Stimulated activated CD8-positive, alpha-beta memory T cell treated with anti-CD3 and anti-CD28 coated beads, Interleukin-2, amount 100 ng/mL, for 1 hour (primary cell): ENCODE results near the gene KIAA0930.
"Not testable (repeated sequence)": the region's sequence is repeated elsewhere in the genome, so short reads cannot be mapped to it uniquely, and the experiment has no call there.

Experiments
- DNase-seq, 2 donors: peaks; one replicate each; pipeline ENCODE4 v3.0.0-alpha.2; 2020; ENCODE audit warnings: low read depth in 2 of 2

The KIAA0930 gene

DNA sequence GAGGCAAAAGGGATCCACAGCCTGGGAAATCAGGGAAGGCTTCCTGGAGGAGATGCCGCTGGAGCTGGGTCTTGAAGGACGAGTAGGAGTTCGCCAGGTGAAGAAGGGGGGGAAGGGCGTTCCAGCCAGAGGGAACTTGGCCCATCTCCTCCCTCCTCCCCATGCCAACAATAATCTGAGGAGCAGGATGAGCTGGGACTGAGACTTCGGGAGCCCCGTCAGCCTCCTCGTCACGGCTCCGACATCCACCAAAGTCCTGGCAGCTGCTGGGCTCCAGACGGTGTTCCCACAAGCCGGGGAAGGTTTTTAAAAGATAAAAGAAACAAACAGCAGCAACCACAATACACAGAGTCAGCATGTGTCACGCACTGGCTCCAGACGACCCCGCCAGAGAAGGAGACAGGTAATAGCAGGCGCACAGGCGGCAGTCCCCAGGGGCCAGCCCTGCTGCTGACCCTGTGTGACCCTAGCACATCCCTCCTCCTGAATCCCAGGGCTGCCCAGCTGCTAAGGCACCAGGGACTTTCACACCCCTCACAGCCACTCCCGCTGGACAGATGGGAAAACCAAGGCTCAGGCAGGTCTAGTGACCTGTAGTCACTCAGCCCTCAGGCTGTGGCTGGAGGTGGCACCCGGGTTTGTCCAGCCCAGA lies 39.7 kb downstream of the KIAA0930 start:
- DNase-seq: no peak

DNA sequence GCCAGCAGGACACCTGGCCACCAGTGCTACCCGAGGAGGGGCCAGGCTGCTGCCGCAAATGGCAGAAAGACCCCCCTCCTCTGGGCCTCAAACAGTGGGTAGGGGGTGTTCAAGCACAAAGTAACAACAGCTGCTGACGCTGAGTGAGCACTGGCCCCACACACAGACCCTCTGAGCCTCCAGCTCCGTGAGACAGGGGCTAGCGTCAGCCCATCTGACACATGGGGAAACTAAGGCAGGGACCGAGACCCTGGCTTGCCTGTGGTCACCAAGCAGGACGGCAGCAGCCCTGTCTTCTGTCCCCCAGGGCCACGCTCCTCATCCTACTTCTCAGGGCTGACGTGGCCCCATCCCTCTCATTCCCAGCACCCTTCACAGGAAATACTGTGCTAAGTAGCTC lies 40.5 kb downstream of the KIAA0930 start:
- DNase-seq: no peak

DNA sequence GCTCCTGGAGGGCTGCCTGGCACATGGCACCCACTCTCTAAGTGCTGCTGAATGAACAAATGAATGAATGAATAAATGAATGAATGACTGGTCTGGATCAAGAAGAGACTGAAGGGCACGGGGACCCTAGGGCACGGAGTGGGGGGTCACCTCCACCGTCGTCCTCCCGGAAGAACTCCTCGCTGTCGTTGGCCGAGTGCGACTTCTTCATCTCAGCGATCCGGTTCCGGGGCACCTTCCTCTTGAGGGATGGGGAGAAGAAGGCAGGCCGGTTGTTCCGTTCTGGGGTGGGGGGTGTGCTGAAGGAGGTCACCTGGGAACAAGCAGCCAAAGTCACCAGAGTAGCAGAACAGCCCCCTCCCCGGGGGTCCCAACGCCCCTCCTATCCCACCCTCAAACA lies 41.0 kb downstream of the KIAA0930 start:
- DNase-seq: no peak

DNA sequence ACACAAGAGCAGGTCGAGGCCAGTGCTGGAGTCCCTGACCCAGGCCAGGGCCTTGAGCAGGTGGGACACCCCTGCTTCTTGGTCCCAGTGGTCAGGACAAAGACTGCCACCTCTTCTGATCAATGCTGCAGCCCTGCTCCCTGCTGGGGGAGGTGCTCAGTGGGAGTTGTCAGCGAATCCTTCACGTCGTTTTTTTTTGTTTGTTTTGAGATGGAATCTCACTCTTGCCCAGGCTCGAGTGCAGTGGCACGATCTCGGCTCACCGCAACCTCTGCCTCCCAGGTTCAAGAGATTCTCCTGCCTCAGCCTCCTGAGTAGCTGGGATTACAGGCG lies 42.3 kb downstream of the KIAA0930 start:
- DNase-seq: no peak

DNA sequence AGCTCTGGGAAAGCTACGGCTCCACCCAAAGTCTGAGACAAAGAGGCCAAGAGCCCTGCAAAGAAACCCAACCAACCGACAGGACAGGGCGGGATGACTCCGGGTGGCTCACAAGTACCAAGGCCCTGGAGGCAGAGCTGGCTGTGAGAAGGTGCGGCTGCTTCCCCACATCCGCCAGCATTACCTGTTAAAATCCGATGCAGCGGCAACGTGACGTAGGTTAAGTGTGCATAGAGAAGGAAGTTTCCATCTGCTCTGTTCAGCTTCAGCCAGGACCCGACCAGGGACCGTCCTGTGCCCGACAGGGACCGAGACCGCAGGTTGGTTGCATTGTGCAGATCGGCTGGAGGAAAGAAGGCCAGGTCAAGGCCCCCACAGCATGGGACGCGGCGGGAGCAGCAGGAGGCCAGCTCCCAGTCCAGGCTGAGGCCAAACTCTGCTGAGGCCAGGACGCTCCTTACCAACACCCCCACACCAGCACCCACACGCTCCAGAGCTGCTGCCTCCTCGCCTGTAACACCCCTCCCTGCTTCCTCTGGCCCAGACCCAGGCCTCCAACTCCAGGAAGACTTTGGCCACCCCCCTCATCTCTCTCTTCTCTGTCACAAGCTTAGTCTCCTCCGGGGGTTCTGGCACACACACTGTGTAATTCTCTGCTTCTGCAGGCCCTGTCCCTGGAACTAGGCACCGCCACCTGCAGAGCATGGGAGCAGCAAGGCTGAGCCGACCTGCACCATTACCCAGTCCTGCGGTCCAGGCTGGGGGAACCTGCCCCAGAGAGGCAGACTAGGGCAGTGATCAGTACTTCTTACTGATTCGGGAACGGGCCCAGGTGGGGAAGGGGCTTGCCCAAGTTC lies 42.9 kb downstream of the KIAA0930 start:
- no peak for DNase-seq

DNA sequence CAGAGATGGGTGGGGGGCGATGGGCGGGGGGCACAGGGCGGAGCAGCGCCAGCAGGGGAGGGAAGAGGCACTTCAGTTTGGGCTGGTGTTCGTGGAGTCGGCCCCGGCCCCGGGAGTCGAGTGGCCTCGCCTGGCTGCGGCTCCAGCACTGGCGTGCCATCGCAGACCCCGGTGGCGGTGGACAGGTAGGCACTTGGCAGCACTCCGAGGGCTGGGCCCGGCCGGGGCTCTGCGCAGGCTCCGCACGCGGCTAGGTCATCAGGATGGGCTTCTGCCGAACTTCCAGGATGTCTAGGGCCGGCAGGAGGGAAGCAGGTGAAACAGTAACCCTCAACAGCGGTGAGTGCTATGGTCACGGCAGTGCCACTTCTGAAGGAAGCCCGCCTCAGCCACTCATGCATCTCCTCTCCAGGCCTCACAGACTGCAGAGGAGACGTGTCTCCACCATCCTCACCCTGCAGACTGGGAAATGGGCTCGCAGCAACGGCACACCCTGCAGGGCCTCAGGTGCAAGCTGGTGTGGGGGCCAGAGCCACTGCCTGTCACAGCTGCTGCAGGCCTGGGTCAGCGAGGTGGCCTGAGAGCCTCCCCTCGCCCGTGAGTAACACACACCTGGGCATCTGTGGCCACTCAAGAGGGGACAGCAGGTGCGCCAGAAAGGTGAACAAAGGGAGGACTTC lies 43.6 kb downstream of the KIAA0930 start:
- no peak for DNase-seq

DNA sequence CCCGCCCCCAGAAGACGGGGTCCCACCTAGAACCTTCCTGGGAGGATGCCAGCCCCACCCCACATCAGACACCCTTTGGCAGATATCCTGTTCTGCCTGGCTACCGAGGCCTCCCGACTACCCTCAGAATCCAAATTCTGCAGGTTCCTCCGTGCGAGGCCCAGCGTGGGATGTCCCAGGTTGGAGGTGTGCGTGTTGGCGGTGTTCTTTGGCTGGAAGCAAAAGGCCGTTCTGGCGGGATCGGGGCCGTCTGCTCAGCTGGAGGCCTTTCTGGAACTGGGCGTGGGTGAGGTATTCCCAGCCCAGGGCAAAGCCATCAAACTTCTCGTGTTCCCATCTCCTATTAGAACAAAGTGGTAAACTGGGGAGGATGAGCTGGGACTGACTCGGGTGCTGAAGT lies 44.4 kb downstream of the KIAA0930 start:
- DNase-seq: no peak

DNA sequence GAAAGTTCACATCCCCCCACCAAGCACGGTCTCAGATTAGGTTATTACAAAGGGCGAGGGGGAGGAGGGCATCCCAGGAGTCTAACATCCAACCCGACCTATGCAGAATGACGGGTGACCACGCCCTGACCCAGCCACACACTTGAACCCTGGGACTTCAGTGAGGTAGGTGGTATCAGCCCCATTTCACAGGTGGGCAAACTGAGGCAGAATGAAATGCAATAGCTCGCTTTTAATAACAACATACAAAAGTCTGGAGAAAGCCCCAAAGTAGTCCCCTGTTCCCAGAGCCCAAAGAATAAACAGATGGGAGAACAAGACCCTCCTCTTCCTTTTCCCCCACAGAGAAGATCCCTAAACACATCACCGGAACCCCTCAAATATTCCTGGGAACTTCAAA lies 45.1 kb downstream of the KIAA0930 start:
- no peak for DNase-seq

DNA sequence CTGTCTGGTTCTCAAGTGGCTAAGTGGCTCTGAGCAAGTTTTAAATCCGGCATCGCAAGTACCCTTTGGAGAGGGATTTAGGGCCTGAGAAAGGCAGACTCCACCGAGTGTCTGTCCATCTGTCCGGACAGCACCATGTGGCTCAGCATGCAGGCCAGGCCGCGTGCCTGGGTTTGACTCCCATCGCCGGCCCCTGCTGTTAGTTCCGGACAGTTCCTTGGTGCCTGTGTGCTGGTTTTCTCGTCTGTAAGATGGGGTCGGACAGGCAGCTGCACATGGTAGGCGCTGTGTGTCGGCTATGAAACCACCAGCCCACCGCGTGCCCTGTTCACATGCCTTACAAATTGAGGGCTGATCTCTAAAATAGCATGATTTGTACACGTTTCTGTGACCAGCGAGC lies 46.0 kb downstream of the KIAA0930 start:
- DNase-seq: no peak

DNA sequence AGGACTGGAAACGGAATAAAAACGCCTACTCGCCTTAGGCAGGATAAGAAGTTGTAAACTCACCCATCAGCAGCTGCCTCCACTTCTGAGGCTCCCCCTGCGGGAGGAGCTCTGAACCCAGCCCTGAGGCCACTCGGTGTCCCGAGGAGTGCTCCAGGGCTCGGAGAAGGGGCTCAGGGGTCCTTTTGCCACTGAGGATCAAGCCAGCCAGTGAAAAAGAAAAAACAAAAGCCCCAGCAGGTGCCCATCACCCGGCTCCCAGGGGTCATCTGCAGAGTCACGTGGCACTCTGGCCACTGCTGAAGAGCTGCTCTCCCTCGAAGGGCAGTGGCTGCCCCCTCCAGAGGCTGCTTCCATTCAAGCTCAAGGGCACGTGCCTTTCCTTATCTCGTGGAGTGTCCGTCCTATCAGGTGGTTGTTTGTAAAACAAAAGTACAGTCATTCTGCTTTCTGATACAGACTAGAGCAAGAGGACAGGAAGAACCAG lies 48.0 kb downstream of the KIAA0930 start:
- no peak for DNase-seq

DNA sequence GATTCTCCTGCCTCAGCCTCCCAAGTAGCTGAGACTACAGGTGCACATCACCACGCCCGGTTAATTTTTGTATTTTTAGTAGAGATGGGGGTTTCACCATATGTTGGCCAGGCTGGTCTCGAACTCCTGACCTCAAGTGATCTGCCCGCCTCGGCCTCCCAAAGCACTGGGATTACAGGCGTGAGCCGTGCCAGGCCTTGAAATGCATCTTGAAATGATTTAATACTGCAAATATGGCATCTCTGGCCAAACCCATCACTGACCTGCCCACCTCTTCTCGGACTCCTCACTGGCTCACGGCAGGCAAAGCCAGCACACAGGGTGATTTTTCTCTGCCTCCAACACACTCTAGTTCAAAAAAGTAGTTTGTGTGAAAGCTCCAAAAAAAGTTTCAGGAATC lies 48.9 kb downstream of the KIAA0930 start:
- DNase-seq: not testable (repeated sequence)

DNA sequence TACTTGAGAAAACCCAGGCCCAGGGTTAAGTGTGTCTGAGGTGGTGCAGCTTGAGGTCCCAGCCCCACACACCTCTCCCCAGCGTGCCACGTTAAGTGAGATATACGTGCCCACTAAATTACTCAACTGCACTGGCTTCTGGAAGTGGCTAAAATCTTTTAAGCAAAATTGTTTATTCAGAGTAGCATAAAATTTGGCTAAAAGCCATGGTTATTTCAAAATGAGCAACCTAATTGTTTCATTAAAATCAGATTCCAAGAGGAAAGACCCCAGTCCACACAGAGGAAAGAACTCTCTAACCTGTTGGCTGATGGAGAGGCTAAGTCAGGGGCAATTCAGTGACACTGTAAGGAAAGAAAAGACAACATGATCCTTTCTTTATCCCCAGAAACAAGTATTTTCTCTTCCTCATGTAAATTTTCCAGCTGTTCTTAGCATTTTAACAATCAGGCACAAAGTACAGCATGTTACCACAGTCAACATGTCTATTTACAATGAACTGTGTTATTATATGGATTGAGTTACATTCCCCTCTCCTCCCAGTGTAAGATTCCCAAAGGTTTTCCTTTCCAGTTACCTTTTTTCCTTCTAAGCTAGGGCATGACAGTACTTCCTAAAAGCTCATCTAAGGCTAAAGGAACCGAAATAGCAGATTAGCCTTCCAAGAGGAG lies 50.4 kb downstream of the KIAA0930 start:
- DNase-seq: no peak

DNA sequence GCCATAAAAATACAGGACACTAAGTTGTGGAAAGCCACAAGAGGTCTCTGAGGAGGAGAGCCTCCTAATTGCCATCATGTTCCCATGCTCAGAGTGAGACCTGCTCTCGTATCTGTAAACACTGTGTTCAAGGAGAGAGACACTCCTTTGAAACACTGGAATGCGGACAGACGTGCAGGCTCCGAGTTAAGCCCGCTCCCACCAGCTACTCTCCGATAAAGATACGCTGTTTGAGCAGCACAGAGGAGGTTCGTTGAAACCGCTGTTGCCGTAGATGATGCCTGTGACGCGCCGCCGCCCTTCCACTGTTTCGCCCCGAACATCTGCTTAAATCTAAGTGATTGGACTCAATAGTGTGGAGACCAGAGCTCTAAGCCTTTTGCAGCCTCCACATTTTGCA lies 51.9 kb downstream of the KIAA0930 start:
- DNase-seq: no peak

DNA sequence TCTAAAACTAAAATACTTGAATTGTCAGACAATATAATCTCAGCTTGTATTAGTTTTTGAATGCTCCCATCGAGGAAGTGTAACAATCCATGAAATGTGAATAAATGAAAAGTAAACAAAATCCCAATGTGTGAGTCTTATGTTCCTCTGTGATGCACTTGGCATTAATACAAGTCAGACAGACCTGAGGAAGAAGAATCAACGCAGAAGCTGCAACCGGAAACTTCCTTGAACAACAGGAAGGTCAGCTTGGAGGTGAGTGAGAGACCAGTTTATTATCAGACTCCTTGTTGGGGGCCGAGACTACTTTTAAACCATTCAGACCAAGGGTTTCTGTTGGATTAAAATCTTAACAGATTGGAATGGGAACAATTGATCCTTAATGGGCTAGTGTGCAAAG lies 52.8 kb downstream of the KIAA0930 start:
- no peak for DNase-seq

DNA sequence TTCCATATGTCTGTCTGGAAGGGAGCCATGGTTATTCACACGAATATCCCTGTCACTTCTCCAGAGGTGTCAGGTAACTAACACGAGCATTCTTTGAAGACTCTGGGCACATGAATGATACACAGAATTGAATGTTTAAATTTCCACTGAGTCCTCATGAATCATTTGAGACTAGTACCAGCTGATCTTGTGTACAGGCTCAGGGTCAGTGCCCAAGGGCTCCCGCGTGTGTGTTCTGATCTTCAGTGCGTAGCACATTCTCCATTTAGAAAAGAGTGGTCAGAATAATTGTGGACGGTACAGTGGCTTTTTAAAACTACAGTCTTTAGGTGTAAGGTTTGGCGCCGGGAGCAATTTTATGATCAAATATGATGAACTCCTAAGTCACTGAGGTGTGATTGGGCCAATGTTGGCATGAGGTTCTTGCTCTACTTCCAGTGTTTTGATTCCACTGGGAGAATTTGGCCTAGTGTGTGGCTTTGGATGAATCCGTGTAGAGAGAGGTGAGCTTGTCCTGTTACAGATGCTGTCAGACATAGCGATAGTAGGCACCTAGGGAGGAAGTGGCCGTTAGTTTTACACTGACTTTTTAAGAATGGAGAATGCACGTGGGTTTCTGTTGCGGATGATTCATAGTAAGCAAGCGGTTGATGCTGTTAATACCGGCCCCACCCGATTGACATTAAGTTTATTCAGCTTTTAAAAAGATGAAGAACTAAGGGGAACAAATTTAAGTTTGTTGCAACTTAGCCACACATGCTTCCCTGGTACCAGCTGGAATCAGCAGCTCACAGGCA lies 54.8 kb downstream of the KIAA0930 start:
- no peak for DNase-seq

DNA sequence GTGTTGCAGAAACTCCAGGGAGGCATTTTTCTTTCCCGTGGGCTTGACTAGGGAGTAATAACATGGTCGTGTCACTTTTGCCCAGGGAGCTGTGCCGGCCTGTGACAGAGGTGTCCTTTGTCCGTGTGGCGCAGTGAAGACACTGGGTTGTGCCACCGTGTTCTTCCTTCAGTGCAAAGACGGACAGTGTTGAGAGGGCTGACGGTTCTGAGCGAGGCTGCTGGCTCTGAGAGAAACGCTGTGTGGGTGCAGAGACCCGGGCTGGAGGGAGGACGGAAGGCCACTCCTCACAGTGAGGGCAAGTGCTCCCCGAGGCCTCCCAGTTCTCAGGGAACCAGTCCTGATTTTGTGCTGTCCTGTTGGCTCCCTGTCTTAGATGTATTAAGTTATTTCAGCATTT lies 56.7 kb downstream of the KIAA0930 start:
- no peak for DNase-seq

DNA sequence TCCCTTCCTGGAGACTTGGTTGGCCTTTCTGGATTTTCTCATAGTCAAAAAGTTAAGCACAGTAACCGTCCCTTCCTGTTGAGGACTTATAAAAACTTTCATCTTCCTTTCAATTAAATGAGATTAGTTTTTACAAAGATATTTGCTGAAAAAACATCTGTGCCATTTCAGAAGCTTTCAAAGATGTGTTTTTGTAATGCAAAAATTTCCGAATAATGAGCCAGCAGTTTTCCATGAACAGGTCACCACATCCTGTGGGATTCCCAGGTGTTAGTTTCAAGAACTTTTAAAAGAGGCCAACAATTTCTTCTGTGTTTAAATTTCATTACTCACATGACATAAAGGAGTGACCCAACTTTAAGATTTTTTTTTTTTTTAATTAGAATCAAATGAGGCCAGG lies 58.9 kb downstream of the KIAA0930 start:
- no peak for DNase-seq

DNA sequence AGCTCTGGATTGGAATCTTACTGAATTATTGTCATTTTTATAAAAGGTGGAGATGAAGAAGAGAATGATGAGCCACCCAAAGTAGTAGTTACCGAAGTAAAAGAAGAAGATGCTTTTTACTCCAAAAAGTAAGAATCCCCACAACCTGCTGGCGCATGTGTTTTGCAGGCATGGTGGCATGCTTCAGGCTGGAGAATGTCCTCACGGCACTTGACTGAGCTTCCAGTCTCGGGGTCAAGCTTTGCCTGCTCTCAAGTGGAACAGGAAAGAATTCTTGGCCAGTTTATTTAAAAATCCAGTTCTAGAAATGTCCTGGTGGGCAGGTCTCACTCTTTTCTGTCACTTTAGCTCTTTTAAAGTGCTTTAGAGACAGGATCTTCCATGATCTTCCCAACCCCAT lies 59.5 kb downstream of the KIAA0930 start:
- no peak for DNase-seq

DNA sequence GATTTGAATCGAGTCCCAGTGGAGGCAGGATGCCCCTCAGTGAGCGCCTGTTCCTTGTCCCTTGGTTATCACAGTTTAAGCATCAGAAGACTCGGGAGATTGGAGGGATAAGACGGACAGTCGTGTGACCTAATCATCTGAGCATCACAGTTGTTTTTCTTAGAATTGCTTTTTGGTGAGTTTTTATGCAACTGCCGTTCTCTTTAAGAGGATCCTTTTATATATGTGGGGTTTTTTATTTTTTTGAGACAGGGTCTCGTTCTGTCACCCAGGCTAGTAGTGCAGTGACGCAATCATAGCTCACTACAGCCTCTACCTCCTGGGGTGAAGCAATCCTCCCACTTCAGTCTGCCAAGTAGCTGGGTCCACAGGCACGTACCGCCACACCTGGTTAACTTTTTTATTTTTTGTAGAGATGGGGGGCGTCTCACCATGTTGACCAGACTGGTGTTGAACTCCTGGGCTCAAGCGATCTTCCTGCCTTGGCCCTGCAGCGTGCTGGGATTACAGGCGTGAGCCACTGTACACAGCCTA lies 60.5 kb downstream of the KIAA0930 start:
- no peak for DNase-seq

DNA sequence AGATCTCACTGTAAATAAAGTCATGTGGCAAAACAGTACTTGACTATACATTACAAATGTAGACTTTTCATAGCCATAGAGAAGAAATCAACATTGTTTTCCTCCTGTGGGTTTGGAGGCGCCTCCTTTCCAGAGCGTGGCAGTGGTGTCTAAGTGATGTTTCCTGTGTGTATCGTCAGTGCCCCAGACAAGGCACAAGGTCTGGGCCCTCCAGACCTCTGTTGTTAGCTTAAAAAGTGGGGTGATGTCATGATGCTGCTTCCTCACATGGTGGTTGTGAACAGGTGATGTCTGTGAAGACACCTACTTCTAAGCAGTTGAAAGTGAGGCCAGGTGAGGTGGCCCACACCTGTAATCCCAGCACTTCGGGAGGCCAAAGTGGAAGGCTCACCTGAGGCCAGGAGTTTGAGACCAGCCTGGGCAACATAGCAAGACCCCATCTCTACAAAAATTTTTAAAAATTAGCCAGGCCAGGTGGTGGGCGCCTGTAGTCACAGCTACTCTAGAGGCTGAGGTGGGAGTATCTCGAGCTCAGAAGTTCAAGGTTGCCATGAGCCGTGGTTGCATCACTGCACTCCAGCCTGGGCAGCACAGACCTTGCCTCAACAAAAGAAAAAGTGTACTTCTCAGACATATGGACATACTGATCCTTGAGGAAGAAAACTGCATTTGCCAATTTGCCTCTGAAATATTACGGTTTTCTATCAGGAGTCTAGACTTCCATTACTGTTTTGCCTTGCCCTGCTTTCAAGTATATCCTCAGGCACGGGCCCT lies 61.2 kb downstream of the KIAA0930 start:
- no peak for DNase-seq
